Neural cell (in vitro differentiated cells): ENCODE measurements around the gene LOXL4. TPM values are rescaled to one million over a fixed set of nuclear protein-coding genes. Genes with fewer than 3 reads are reported as not detected.

Experiments
- H2AFZ ChIP-seq: fragments of 200-600, 300-800 bp; sonication (generic), shearing (Covaris generic); 2 replicates; pipeline ENCODE4 v1.6.0; 2014; ENCODE audit warnings: low read depth, mild to moderate bottlenecking, antibody characterized with exemption, low read length, moderate library complexity
- H3F3A ChIP-seq: fragments of 200-600 bp; shearing (Covaris generic); 2 replicates; pipeline ENCODE4 v1.6.1; 2016; ENCODE audit warnings: mild to moderate bottlenecking, moderate library complexity, mixed read lengths, antibody characterized with exemption, low read length; ENCODE audit not compliant: insufficient read depth, poor library complexity, severe bottlenecking
- H3K27ac ChIP-seq: fragments of 200-600, 300-800 bp; sonication (generic), shearing (Covaris generic); 2 replicates; pipeline ENCODE4 v1.5.1; 2014; ENCODE audit warnings: mild to moderate bottlenecking, low read length, moderate library complexity
- H3K27me3 ChIP-seq: fragments of 300-800, 200-600 bp; sonication (generic), shearing (Covaris generic); 2 replicates; pipeline ENCODE4 v1.6.0; 2014; ENCODE audit warnings: mild to moderate bottlenecking, low read depth, low read length, moderate library complexity; ENCODE audit not compliant: insufficient read depth
- H3K36me3 ChIP-seq: fragments of 300-800, 200-600 bp; sonication (generic), shearing (Covaris generic); 2 replicates; pipeline ENCODE4 v1.5.1; 2014; ENCODE audit warnings: mild to moderate bottlenecking, antibody characterized with exemption, low read length, moderate library complexity; ENCODE audit not compliant: insufficient read depth
- H3K4me2 ChIP-seq: fragments of 300-800, 200-600 bp; sonication (generic), shearing (Covaris generic); 2 replicates; pipeline ENCODE4 v1.6.0; 2014; ENCODE audit warnings: mild to moderate bottlenecking, low read length
- H3K4me3 ChIP-seq: fragments of 300-800, 200-600 bp; sonication (generic), shearing (Covaris generic); 2 replicates; pipeline ENCODE4 v1.5.1; 2014; ENCODE audit warnings: mild to moderate bottlenecking, low read length, moderate library complexity
- H3K79me2 ChIP-seq: fragments of 200-600 bp; shearing (Covaris generic); replicated peaks from 2 replicates; pipeline ENCODE4 v1.6.0; 2014; ENCODE audit warnings: mild to moderate bottlenecking, low read length, moderate library complexity; ENCODE audit not compliant: insufficient read depth
- H3K9ac ChIP-seq: fragments of 300-800, 200-600 bp; sonication (generic), shearing (Covaris generic); 2 replicates; pipeline ENCODE4 v1.6.1; 2016; ENCODE audit warnings: mild to moderate bottlenecking, low read length, mixed read lengths
- H3K9me2 ChIP-seq: fragments of 200-600 bp; shearing (Covaris generic); 2 replicates; pipeline ENCODE4 v1.6.1; 2016; ENCODE audit warnings: mild to moderate bottlenecking, low read length, mixed read lengths; ENCODE audit not compliant: insufficient read depth
- H3K9me3 ChIP-seq: fragments of 200-600, 300-800 bp; sonication (generic), shearing (Covaris generic); 2 replicates; pipeline ENCODE4 v1.6.1; 2016; ENCODE audit warnings: mild to moderate bottlenecking, mixed run types, low read length, moderate library complexity, mixed read lengths
- H4K20me1 ChIP-seq: fragments of 200-600 bp; shearing (Covaris generic); 2 replicates; pipeline ENCODE4 v1.6.1; 2016; ENCODE audit warnings: mild to moderate bottlenecking, mixed run types; ENCODE audit not compliant: insufficient read depth
- CTCF ChIP-seq: fragments of 450-650 bp; IDR thresholded peaks from 2 replicates; pipeline ENCODE4 v1.5.1; 2014; ENCODE audit warnings: antibody characterized with exemption, mild to moderate bottlenecking, moderate library complexity; ENCODE audit not compliant: poor library complexity, severe bottlenecking
- EP300 ChIP-seq: fragments of 450-650 bp; conservative IDR thresholded peaks from 2 replicates; pipeline ENCODE4 v1.6.1; 2014; ENCODE audit warnings: antibody characterized with exemption, mild to moderate bottlenecking, moderate library complexity; ENCODE audit not compliant: poor library complexity, severe bottlenecking
- EZH2 ChIP-seq: fragments of 200-600, 300-800 bp; shearing (Covaris generic), sonication (generic); IDR thresholded peaks from 2 replicates; pipeline ENCODE4 v1.6.1; 2014; ENCODE audit warnings: antibody characterized with exemption, low read length, borderline replicate concordance, mild to moderate bottlenecking; ENCODE audit not compliant: insufficient read depth, poor library complexity, severe bottlenecking
- MXI1 ChIP-seq: fragments of 450-650 bp; conservative IDR thresholded peaks from 2 replicates; pipeline ENCODE4 v1.6.1; 2014; ENCODE audit warnings: antibody characterized with exemption, mild to moderate bottlenecking; ENCODE audit not compliant: poor library complexity, severe bottlenecking
- POLR2AphosphoS5 ChIP-seq: IDR thresholded peaks from 2 replicates; pipeline ENCODE4 v1.6.1; 2012
- RAD21 ChIP-seq: fragments of 450-650 bp; conservative IDR thresholded peaks from 2 replicates; pipeline ENCODE4 v1.6.1; 2014; ENCODE audit warnings: antibody characterized with exemption, mild to moderate bottlenecking, moderate library complexity
- REST ChIP-seq: IDR thresholded peaks from 2 replicates; pipeline ENCODE4 v1.6.1; 2012; ENCODE audit warnings: borderline replicate concordance
- SMC3 ChIP-seq: fragments of 450-650 bp; conservative IDR thresholded peaks from 2 replicates; pipeline ENCODE4 v1.6.1; 2014; ENCODE audit warnings: antibody characterized with exemption, mild to moderate bottlenecking, moderate library complexity; ENCODE audit not compliant: poor library complexity
- TAF1 ChIP-seq: IDR thresholded peaks from 2 replicates; pipeline ENCODE4 v1.6.1; 2012; ENCODE audit warnings: low read depth
- polyA plus RNA-seq: library from polyadenylated mRNA; depleted of rRNA; stranded (reverse); fragments of >200 nt; gene quantifications from 2 replicates; pipeline ENCODE4 v1.2.3, GENCODE V29; 2014

LOXL4 gene
- polyA plus RNA-seq, 1 donor from 2014 or later: not detected

- Histone ChIP-seq H4K20me1 (no peaks in the 10 kb centered on the region), H3F3A (no peaks in the 10 kb centered on the region), H3K4me3 (no peak overlapping the region), H3K79me2 (no peaks in the 10 kb centered on the region), H2AFZ (no peak overlapping the region), H3K9ac (no peak overlapping the region), H3K9me3 (no peaks in the 10 kb centered on the region), H3K9me2 (no peaks in the 10 kb centered on the region), H3K36me3 (no peaks in the 10 kb centered on the region), H3K27me3 (no peaks in the 10 kb centered on the region), H3K4me2 (no peak overlapping the region), H3K27ac (no peak overlapping the region)
- TF ChIP-seq CTCF (no peak), MXI1 (no peak), RAD21 (no peak), TAF1 (no peak), POLR2AphosphoS5 (no peak), REST (no peak), EZH2 (no peak), EP300 (no peak), SMC3 (no peak)
These were observed 4.9 kb downstream of the LOXL4 start for GRCh38 chr10:98263088-98263487.

- H3K36me3 ChIP-seq: no peaks in the 10 kb centered on the region
- no peak overlapping the region for H3K4me2 ChIP-seq
- no peaks in the 10 kb centered on the region for H3K79me2 ChIP-seq
- H3K9me2 ChIP-seq: no peaks in the 10 kb centered on the region
- no peak overlapping the region for H3K27ac ChIP-seq
- H4K20me1 ChIP-seq: no peaks in the 10 kb centered on the region
- H3F3A ChIP-seq: no peaks in the 10 kb centered on the region
- TF ChIP-seq EP300 (no peak), POLR2AphosphoS5 (no peak), RAD21 (no peak), EZH2 (no peak), TAF1 (no peak), MXI1 (no peak), CTCF (no peak), SMC3 (no peak), REST (no peak)
- no peak overlapping the region for H3K4me3 ChIP-seq
- no peaks in the 10 kb centered on the region for H3K9me3 ChIP-seq
- no peaks in the 10 kb centered on the region for H3K27me3 ChIP-seq
- H3K9ac ChIP-seq: no peak overlapping the region
- H2AFZ ChIP-seq: no peak overlapping the region
These were observed 5.4 kb downstream of the LOXL4 start for GRCh38 chr10:98262571-98262970.
